Muscle layer of colon (tissue), 2 donors: Measurements from ENCODE around the gene LGALS8.

Experiments
- H3K27ac ChIP-seq: one replicate; pipeline ENCODE4 v1.7.0; 2013; ENCODE audit warnings: low read depth, mild to moderate bottlenecking, low read length, moderate library complexity
- H3K27me3 ChIP-seq, 2 donors: one replicate each; pipeline ENCODE4 v1.7.0; 2013; ENCODE audit warnings: low read length in 2 of 2, mild to moderate bottlenecking in 2 of 2; ENCODE audit not compliant: insufficient read depth in 2 of 2, control insufficient read depth in 1 of 2
- H3K36me3 ChIP-seq: one replicate; pipeline ENCODE4 v1.7.0; 2013; ENCODE audit warnings: mild to moderate bottlenecking, low read length; ENCODE audit not compliant: insufficient read depth
- H3K4me1 ChIP-seq: one replicate; pipeline ENCODE4 v1.7.0; 2013; ENCODE audit warnings: mild to moderate bottlenecking, low read length; ENCODE audit not compliant: insufficient read depth
- H3K4me3 ChIP-seq, 2 donors: one replicate each; pipeline ENCODE4 v1.7.0; 2013; ENCODE audit warnings: low read length in 2 of 2, low read depth in 1 of 2, mild to moderate bottlenecking in 1 of 2, moderate library complexity in 1 of 2
- H3K9ac ChIP-seq: one replicate; pipeline ENCODE4 v1.7.0; 2013; ENCODE audit warnings: low read length
- H3K9me3 ChIP-seq: one replicate; pipeline ENCODE4 v1.7.0; 2013; ENCODE audit warnings: mild to moderate bottlenecking, low read length
- donor health status: abdominal sarcoma.
- donor health status: Adenocarcinoma of cecum.

Gene LGALS8

DNA sequence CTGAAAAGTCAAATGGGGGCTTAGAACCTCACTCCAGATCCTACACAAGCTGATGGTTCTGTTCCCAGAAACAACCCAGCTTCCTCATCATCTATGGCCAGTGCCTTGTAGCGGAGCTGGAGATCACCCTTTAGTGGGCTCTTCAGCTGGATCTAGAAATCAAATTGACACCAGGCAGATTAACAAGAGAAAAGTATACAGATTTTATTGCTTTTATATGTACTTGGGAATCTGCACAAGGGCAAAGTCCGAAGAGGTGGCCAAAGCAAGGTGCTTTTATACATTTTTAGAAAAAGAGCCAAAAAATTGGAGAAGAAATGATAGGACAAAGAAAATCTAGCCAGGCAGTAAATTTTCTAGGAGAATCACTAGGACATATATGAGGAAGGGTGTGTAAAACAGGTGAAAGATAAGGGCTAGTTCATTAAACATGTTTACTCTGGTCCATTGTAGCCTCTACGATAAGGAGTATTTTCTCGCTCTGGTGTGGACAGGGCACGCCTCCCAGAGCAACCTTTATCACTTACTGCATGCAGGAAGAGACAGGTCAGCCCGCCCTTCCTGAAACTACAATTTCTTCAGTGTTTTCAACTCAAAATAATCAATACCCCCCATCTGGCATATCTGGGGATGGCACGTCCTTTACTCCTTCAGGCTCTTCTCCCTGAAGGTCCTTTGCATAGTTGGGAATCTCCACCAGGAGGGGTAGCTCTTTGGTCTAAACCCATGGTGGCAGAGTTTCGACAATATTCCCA is 14.0 kb upstream of the LGALS8 start:
- Histone ChIP-seq H3K9ac (no peak overlapping the region), H3K4me3 (no peak overlapping the region), H3K36me3 (no peaks in the 10 kb centered on the region), H3K27ac (no peak overlapping the region), H3K9me3 (no peaks in the 10 kb centered on the region), H3K27me3 (no peaks in the 10 kb centered on the region), H3K4me1 (no peaks in the 10 kb centered on the region)

DNA sequence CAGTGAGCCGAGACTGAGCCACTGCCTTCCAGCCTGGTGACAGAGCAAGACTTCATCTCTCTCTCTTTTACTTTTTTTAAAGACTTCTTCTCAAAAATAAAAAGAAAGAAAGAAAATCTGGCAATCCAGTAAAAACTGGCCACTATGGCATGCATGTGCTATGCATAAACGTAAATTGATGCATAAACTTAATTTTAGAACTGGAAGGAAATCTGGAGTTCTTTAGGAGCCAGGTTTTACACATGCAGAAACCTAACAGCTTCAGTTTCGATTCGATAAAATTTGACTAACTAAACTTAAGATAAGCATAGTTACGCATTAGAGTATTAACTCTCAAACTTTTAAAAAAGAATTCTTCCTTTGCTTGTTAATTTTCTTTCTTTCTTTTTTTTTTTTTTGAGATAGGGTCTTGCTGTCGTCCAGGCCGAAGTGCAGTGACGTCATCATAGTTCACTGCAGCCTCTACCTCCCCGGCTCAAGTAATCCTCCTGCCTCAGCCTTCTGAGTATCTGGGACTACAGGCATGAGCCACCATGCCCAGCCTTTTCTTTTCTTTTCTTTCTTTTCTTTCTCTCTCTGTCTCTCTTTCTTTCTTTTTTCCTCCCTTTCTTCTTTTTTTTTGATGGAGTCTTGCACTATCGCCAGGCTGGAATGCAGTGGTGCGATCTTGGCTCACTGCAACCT is 11.9 kb upstream of the LGALS8 start:
- no peak overlapping the region for H3K9ac ChIP-seq
- H3K4me3 ChIP-seq = no peak overlapping the region
- no peaks in the 10 kb centered on the region for H3K36me3 ChIP-seq
- no peak overlapping the region for H3K27ac ChIP-seq
- H3K27me3 ChIP-seq = no peaks in the 10 kb centered on the region
- no peaks in the 10 kb centered on the region for H3K9me3 ChIP-seq
- no peaks in the 10 kb centered on the region for H3K4me1 ChIP-seq

DNA sequence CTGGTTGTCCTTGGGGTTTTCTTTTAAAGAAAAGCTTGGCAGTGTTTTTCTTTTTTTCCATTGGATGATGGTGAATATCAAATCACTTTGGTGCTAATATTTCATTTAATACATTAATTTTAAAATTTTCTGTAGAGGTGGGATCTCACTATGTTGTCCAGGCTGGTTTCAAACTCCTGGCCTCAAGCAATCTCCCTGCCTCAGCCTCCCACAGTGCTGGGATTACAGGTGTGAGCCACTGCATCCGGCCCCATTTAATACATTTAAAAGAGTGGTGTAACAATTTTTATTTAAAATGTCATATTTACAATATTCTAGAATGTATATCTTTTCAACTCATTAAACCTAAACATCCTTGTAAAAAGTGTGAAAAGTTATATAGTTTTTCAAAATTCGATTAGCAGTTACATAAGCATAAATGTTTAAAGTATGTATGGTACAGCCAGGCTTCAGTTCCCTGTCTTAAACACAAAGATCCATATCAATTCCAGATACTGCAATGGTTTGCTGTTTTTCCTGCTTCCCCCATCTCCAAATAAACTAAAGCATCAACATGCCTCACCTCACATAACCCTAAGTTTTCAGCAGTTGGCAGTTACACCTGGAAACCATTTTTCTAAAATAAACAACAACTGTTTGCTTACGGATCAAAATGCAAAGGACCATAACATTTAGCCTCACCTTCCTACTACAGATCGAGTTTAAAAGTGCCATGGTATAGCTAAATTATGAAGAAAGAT is 8.9 kb upstream of the LGALS8 start:
- Histone ChIP-seq H3K4me1 (no peaks in the 10 kb centered on the region), H3K9ac (no peak overlapping the region), H3K27me3 (no peaks in the 10 kb centered on the region), H3K9me3 (no peaks in the 10 kb centered on the region), H3K27ac (no peak overlapping the region), H3K4me3 (no peak overlapping the region), H3K36me3 (no peaks in the 10 kb centered on the region)

DNA sequence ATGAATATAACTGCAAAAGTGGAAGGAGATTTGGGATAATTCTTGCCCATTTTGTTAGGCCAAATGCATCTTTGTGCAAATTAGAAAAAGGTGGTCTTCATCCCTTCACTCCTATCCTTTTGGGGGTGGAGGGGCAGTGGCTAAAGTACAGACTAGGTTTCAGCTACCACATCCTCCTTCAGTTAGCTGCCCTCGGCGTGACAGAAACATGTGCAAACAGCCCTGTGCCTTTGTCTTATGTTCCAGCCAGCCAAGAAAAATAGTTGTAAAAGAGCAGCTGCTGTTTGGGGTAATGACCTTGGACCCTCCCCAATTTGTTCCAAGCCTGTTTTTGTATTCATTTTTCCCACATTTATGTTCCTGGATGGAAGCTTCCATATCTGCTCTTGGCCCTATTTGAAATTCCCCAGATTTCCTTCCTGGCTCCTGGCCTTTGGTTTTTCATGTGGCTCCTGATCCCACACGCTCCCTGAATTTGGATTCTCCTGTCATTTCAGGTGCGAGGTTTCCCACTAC is 8.3 kb upstream of the LGALS8 start:
- Histone ChIP-seq H3K4me1 (no peaks in the 10 kb centered on the region), H3K27ac (no peak overlapping the region), H3K27me3 (no peaks in the 10 kb centered on the region), H3K4me3 (no peak overlapping the region), H3K9ac (no peak overlapping the region), H3K36me3 (no peaks in the 10 kb centered on the region), H3K9me3 (no peaks in the 10 kb centered on the region)

DNA sequence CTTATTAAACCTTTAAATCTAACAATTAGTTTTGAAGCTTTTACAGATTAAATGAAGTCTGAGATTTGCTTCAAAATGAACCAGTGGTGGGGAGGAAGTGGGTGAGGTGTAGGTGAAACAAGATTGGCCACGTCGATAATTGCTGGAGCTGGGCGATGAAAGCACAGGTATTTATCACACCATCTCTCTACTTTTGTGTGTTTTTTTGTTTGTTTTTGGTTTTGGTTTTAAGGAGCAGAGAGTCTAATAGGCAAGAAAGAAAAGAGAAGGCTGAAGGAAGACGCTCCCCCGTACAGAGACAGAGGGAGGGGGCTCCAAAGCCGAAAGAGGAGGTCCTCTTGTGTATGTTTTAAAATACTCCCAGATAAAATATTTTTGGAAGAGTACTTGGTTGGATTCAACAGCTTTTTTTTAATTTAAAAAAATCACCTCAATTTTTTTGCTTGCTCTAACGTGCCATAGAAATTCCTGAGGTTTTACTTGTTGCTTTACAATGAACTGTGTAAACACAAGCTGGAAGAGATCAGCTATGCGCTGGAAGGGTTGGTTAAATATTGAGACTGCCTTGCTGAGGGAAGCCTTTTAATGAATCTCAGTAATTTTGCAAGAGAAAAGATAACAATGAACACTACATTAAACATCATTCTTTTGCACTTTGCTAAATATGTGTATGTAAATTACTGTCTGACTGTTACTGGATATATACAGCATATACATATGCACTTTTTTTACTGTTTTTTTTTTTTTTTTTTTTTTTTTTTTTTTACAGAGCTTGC is 6.7 kb upstream of the LGALS8 start:
- Histone ChIP-seq H3K4me1 (no peaks in the 10 kb centered on the region), H3K27me3 (no peaks in the 10 kb centered on the region), H3K36me3 (no peaks in the 10 kb centered on the region), H3K9ac (no peak overlapping the region), H3K9me3 (no peaks in the 10 kb centered on the region), H3K4me3 (no peak overlapping the region), H3K27ac (no peak overlapping the region)

DNA sequence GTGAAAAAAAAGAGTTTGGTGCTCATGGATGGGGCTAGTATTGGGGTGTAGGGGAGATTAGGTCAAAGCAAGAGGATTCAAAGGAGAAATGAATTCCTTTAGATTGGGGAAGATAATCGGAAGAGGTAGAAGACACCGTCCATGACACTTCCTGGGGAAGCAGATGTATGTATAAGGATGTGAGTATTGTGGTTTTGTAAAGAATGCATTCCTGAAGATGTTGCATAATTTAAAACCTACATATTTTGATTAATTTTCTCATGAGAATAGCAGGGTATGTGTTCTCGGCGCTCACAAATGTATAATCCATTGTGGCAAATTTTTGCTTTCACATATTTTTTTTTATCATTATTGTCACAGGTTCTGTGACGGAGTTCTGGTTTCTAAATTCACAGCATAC is 5.5 kb upstream of the LGALS8 start:
- H3K27me3 ChIP-seq = no peaks in the 10 kb centered on the region
- no peaks in the 10 kb centered on the region for H3K9me3 ChIP-seq
- no peaks in the 10 kb centered on the region for H3K36me3 ChIP-seq
- H3K4me3 ChIP-seq = no peak overlapping the region
- no peaks in the 10 kb centered on the region for H3K4me1 ChIP-seq
- no peak overlapping the region for H3K27ac ChIP-seq
- H3K9ac ChIP-seq = no peak overlapping the region

DNA sequence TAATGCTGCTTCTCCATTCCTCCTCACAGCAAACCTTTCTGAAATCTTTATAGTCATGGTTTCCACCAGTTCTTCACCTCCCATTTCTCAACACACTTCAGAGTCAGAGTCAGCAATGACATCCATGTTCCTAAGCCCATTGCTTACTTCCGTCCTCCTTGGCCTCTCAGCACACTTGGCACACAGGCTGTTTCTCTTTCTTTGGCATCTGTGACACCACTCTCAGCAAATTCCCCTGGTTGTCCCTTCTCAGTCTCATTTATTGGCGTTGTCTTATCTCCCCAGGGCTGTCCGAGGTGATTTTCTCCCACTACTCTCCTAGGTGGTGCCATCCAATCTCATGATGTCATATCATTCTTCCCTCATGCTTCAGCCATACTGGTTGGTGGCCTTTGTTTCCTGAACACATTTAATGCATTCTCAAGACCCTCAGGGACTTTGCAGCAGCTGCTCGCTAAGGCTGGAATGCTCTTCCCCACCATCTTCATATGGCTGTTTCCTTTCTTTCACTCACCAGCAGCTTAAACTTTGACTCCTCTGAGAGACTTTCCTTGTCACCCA is 3.3 kb upstream of the LGALS8 start:
- Histone ChIP-seq H3K4me3 (no peak overlapping the region), H3K9me3 (no peaks in the 10 kb centered on the region), H3K27ac (no peak overlapping the region), H3K9ac (no peak overlapping the region), H3K27me3 (no peaks in the 10 kb centered on the region), H3K36me3 (no peaks in the 10 kb centered on the region), H3K4me1 (peaks cover 6% of the 10 kb centered on the region)

DNA sequence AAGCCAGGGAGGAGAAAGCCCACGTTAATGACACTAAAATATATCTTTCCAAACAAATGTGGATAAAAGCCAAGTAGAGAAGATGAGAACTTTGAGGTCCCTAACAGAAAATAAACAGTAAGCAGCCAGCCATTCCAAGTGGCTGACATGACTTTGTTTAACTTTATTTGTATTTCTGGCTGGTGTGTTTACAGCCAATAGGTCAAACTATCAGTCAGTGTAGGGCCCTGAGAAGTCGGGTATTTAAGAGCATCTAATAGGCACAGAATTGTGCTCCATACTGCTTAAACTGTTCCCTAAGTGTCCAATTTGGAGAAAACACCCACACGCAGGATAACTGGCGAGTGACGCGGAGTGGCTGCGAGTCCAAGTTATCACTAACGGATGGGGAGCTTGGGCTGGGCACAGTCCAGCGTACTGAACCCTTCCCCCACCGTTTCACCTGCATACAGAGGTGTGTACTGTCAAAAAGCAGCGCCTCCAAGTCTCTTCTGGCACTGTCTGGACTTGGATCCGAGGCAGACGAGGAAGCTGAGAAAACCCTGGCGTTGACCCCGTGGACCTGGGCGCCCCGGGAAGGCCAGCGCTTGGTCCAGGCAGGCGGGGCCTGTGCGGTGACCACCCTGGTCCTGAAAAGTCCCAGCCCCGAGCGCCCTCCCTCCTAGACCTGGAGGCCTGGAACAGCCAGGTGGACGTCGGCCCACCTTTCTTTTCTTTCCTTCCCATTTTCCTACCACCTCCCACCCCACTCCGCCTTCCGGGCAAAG is 662 bp upstream of the LGALS8 start:
- Histone ChIP-seq H3K9me3 (no peaks in the 10 kb centered on the region), H3K4me1 (peaks cover 6% of the 10 kb centered on the region), H3K27me3 (no peaks in the 10 kb centered on the region), H3K27ac (peak overlapping the region; percentile 87), H3K36me3 (peaks cover 15% of the 10 kb centered on the region), H3K4me3 (peak overlapping the region; percentile 81 to 91), H3K9ac (peak overlapping the region; percentile 69)

DNA sequence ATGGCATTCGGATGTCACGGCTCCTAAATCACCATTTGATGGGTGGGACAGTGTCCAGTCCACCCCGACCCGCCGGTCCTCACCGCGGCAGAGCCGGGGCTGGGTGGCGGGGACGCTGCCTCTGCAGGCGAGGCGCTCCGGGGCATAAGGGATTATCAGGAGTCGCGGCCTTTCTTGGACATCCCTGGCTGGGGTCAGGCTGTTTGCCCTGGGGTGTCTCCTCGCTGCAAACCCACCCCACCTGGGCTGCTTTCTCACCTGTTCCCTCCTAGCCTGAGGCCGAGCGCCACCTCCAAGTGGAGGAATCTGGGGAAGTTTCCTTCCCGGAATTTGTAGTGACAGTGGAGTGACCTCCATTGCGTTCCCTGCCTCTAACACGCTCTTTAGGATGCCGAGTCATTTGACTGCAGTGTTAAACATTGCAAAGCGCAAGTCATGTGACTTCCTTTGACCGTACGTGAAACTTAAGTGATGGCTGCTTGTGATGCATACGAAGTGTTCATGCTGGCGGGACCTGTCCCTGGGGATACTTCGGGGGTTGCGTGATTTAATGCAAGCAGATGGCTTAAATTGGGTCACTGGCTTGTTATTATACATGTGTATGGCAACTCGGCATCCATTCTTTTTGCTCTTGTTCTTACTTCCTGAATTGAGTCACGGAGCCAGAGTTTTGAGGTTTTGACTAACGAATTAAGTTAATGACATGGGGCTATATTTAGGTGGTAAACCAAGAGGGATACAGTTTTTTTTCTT is 536 bp downstream of the LGALS8 start:
- H3K9me3 ChIP-seq = no peaks in the 10 kb centered on the region
- peak overlapping the region; percentile 69 for H3K9ac ChIP-seq
- H3K36me3 ChIP-seq = peaks cover 15% of the 10 kb centered on the region
- peaks cover 6% of the 10 kb centered on the region for H3K4me1 ChIP-seq
- peak overlapping the region; percentile 87 for H3K27ac ChIP-seq
- H3K27me3 ChIP-seq = no peaks in the 10 kb centered on the region
- peak overlapping the region; percentile 81 to 91 for H3K4me3 ChIP-seq

DNA sequence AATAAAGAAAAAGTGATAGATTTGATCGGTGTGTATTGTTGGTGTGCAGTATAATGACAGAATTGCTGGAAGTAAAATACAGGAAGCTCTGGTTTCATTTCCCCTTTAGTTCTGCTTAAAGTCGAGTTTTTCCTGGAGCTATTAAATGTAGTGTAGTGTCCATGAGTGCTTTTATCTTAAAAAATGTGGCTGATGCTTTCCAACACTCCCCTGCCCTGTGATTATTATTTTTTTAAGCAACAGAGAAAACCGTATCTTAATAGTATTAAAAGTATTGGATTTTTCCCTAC is 1.1 kb downstream of the LGALS8 start:
- Histone ChIP-seq H3K4me1 (peaks cover 6% of the 10 kb centered on the region), H3K9ac (peak overlapping the region; percentile 69), H3K27me3 (no peaks in the 10 kb centered on the region), H3K36me3 (peaks cover 15% of the 10 kb centered on the region), H3K27ac (peak overlapping the region; percentile 87), H3K9me3 (no peaks in the 10 kb centered on the region), H3K4me3 (peak overlapping the region in 1 of 2 donors; percentile 81)
